T-helper 2 cell (primary cell): ENCODE measurements around the gene SEMA4D.

Experiments used
- DNase-seq, 5 experiments: peaks; one replicate each; pipeline versions ENCODE4 v3.0.0 to v3.0.0-alpha.2; 2012 to 2022

SEMA4D gene

GRCh38 chr9:89311346-89312221, 186.3 kb downstream of the SEMA4D start:
- DNase-seq: no peak
